GM12891 (cell line): ENCODE measurements around the gene CTNNB1.
A peak's percentile ranks its signal among the peaks of the same experiment; 100 is the strongest.

Experiments used
- DNase-seq: peaks from one replicate; pipeline ENCODE4 v3.0.0; 2011; ENCODE audit warnings: low spot score; ENCODE audit not compliant: insufficient read length
- FAIRE-seq: peaks from 2 replicates; lab custom pipeline; 2011; peaks lifted over from hg19 to GRCh38; lab: Jason Lieb, UNC
- PAX5 ChIP-seq: IDR thresholded peaks from 2 replicates; pipeline ENCODE4 v1.6.1; 2011; ENCODE audit warnings: low read length, moderate library complexity, mild to moderate bottlenecking; ENCODE audit not compliant: insufficient read depth, severe bottlenecking
- POLR2A ChIP-seq: IDR thresholded peaks from 2 replicates; pipeline ENCODE4 v1.6.1; 2011; ENCODE audit warnings: low read depth, low read length, control low read depth
- POLR2AphosphoS5 ChIP-seq: IDR thresholded peaks from 2 replicates; pipeline ENCODE4 v1.6.1; 2011; ENCODE audit warnings: low read depth, low read length, control low read depth
- POU2F2 ChIP-seq: IDR thresholded peaks from 2 replicates; pipeline ENCODE4 v1.6.1; 2011; ENCODE audit warnings: low read depth, mild to moderate bottlenecking, control low read depth, low read length, moderate library complexity
- SPI1 ChIP-seq: IDR thresholded peaks from 2 replicates; pipeline ENCODE4 v1.6.1; 2011; ENCODE audit warnings: low read depth, low read length, control low read depth
- TAF1 ChIP-seq: IDR thresholded peaks from 2 replicates; pipeline ENCODE4 v1.6.1; 2011; ENCODE audit warnings: low read depth, low read length, control low read depth

The CTNNB1 gene

DNA sequence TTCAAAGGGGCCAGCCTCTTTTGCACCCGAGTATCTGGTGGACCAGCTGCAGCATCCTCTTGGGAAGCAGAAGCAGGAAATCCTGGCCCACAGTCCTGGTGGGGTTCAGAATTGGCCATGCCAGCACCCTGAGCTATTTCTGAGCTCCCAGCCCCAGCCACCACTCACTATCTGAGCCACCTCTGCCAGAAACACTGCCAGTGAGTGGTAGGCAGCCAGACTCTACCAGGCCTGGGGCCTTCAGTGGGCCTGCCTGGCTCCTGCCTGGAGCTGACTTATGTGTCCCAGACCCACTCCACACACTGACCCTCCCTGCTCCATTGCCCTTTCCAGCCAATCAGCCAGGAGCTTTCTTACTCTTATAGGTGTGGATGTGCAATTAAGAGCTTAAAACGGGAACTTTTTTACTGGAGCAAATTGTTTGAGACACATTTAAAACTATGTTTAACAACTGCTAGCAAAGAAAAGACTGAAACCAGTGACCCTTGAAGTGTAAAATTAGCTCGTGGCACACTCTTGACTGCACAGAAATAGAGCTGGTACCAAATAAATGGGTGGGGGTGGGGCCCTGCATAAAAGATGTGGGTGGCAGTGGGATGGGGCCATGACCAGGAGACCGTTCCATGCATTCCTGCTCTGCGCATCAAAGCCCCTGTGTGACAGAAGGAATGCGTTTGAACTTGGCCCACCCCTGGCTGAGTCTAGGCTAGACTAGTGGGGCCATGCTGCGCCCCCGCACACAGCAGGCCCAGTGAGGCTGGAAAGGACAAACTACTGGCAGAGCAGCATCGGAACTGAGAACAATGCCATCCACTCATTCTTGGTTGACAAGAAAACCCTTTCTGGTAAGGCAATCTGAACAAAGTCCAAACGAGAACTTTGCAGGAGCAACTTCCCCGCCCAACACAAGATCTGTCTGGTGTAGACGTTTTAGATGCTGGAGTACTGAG lies 48.0 kb downstream of the CTNNB1 start:
- FAIRE-seq, result no peak
- TF ChIP-seq PAX5, result no peak
- no peak for TF ChIP-seq SPI1
- TF ChIP-seq TAF1, result no peak
- no peak for TF ChIP-seq POLR2AphosphoS5
- TF ChIP-seq POLR2A, result no peak
- TF ChIP-seq POU2F2, result no peak
- DNase-seq, result no peak

DNA sequence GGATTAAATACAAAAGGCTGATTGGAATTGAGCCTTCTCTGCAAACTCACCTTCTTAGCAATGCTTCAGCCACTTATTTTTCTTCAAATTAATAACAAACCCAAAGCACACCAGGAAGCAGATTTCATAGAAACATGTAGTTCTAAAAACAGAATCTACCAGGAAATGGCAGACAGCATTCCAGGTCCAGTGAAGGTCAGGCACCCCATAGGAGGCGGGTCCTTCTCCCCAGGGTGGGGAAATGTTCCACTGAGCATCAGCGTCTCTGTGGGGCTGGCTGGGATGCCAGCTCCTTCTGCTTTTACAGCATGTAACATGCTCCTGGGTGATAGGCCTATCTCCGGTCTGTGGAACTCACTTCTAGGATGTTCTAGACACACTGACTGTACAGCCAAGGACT lies 49.2 kb downstream of the CTNNB1 start:
- no peak for TF ChIP-seq SPI1
- TF ChIP-seq POLR2AphosphoS5, result no peak
- no peak for TF ChIP-seq POU2F2
- TF ChIP-seq TAF1, result no peak
- no peak for TF ChIP-seq POLR2A
- TF ChIP-seq PAX5, result no peak
- FAIRE-seq (no peak), DNase-seq (no peak)

- TF ChIP-seq POLR2A (no peak), POLR2AphosphoS5 (no peak), SPI1 (no peak), POU2F2 (no peak), PAX5 (no peak), TAF1 (no peak)
- FAIRE-seq, result no peak
- no peak for DNase-seq
Observed at GRCh38 chr3:41249318-41249717, 50.0 kb downstream of the CTNNB1 start.

- FAIRE-seq, result peak; percentile 33
Observed at GRCh38 chr3:41250825-41251224, 51.5 kb downstream of the CTNNB1 start.

DNA sequence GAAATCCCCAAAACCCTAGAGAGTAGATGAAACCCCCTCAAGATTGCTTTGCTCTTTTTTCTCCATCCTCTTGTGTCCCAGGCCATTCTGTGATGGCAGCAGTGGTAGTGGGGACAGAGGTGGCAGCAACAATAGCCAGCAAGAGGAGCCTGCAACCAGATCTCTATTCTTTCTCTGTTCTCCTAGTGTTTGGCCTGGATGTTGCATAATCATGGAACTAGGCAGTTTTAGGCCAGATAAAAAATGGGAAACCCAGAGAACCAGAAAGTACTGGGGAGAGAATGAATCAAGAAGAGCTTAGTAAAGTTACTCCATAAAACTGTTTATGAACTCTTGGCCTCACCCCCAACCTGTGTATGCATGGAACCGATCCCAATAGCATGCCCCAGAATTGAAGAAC lies 52.3 kb downstream of the CTNNB1 start:
- FAIRE-seq (no peak), DNase-seq (no peak)
- no peak for TF ChIP-seq POLR2AphosphoS5
- TF ChIP-seq SPI1, result no peak
- TF ChIP-seq PAX5, result no peak
- TF ChIP-seq POLR2A, result no peak

More at GRCh38 chr3:41250825-41251224, 51.5 kb downstream of the CTNNB1 start:
- no peak for DNase-seq
- no peak for TF ChIP-seq POU2F2
- TF ChIP-seq TAF1, result no peak
- no peak for TF ChIP-seq POLR2AphosphoS5
- TF ChIP-seq POLR2A, result no peak
- no peak for TF ChIP-seq PAX5
- TF ChIP-seq SPI1, result no peak

GRCh38 chr3:41258239-41258800 lies 59.0 kb downstream of the CTNNB1 start:
- FAIRE-seq, result no peak
- DNase-seq, result no peak
- TF ChIP-seq POLR2AphosphoS5 (no peak), SPI1 (no peak), PAX5 (no peak), POLR2A (no peak), TAF1 (no peak), POU2F2 (no peak)

GRCh38 chr3:41259449-41260062 lies 60.3 kb downstream of the CTNNB1 start:
- FAIRE-seq (no peak), DNase-seq (no peak)
- TF ChIP-seq POU2F2 (no peak), POLR2A (no peak), SPI1 (no peak), PAX5 (no peak), POLR2AphosphoS5 (no peak), TAF1 (no peak)

DNA sequence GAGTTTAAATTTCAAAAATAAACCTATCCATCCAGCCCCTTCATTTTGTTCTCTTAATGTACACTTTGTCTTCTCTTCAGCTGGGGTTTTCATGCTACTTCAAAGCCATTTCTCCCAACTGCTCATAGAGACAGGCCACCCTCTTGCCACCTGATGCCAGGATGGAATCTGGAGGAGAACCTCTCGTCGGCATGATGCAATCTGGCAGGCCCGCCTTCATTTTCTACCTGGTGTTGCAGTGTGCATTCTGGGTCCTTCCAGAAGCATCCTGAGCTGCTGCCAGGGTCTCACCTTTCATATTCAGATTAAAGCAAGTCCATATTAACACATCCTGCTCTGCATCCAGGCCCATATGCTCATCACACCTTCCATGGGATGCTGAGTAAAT lies 60.8 kb downstream of the CTNNB1 start:
- FAIRE-seq, result no peak
- TF ChIP-seq POU2F2 (no peak), SPI1 (no peak), TAF1 (no peak), PAX5 (no peak), POLR2AphosphoS5 (no peak), POLR2A (no peak)
- no peak for DNase-seq

- no peak for TF ChIP-seq PAX5
- TF ChIP-seq TAF1, result no peak
- TF ChIP-seq POLR2AphosphoS5, result no peak
- no peak for TF ChIP-seq POU2F2
- no peak for TF ChIP-seq POLR2A
- TF ChIP-seq SPI1, result no peak
- DNase-seq, result no peak
- FAIRE-seq, result no peak
Observed at GRCh38 chr3:41265011-41265545, 65.8 kb downstream of the CTNNB1 start.
